AG08395 (cell line): ENCODE results near the gene GATD1.

Experiments
- DNase-seq: peaks from one replicate; pipeline ENCODE4 v3.0.0; 2012; ENCODE audit warnings: mixed read lengths, low spot score

GATD1 gene

GRCh38 chr11:778976-779954 lies 2.0 kb upstream of the GATD1 start:
- no peak for DNase-seq

DNA sequence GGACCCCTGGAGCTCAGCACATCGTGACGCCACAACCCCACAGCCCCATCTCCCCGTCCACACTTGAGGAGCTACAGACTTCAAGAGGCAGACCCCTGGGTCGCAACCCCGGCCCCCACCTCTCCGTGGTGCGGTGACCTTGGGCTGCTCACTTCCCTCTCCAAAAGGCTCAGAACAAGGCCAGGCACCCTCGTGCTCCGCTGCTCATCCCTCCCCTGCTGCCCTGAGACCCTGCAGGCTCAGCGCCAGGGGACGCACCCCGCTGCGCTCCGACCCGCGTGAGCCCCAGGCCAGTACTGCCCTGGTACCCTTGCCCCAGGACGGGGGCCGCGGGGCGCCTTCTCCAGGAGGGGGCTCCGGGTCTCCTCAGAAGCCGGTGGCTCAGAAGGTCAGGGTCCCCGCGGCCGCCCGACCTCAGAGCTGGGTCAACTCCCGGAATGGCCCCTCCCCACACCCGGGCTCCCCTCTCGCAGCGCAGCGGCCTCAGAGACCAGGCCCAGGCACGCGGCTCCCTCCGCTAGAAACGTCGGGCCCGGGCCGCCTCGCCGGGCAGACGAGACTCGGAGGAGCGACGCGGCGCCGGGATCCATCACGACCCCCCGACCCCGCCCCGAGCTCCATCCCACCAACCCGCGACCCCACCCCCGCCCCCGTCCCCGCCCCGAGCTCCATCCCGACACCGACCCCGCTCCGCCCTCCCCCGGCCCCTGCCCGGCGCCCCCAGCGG lies 563 bp downstream of the GATD1 start:
- peak; percentile 30 for DNase-seq

DNA sequence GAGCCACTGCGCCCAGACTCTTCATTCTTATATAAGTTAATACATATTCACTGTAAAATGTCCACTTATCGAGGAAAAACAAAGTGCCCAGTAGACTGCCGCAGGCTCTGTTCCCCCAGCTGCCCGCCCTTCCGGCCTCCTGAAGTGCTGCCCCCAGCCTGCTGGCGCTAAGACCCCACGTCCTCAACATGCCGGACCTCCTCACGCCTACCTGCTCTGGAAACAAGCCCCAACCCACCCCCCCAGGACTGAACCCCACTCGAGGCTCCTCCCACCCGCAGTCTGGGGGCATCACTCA lies 1.1 kb downstream of the GATD1 start:
- DNase-seq, result no peak

DNA sequence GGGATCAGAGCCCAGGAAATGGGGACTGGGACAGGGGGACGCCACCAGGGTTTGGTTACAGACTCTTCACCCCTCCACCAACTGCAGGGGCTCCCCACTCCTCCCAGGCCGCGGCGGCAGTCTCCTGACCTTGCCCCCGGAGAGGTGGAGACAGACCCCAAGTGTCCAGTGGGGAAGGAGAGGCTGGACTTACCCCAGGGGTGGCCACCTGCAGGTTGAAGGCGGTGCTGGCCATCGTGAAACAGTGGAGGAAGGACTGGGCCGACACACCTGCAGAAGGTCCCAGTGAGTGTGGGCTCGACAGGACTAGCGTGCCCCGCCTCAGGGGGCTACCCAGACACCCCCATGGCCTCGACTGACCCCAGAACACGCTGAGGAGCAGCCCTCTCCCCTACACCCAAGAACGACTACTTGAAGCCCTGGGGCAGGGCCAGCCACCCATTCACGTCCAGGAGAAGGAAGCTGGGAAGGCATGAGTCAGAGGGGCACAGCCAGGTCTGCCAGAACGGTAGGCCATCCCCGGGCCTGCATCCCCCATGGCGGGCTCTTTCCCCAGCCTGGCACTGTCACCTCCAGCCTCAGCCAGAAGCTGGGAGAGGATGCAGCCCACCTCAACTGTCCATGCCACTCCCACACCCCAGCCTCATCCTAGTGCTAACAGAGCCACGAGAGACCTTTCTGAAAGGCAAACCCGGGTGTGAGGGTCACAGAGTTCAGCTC lies 2.3 kb downstream of the GATD1 start:
- peak; percentile 26 for DNase-seq

GRCh38 chr11:773830-774229 lies 3.5 kb downstream of the GATD1 start:
- no peak for DNase-seq

DNA sequence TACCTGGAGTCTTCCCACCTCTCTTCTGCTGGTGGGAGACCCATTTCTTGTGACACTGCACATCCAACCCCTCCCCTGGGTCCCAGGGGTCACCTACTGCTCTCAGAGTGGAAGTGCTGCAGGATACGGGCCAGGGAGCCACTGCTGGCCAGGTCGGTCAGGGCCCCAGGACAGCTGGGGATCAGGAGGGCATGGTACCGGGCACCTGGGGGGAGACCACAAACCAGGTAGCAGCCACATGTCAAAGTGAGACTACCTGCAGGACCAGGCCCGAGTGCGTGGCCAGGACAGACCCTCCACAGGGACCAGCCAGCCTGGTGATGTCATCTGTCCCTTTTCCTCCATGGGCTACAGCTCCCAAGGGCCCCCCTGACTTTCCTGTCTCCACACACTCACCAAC lies 3.9 kb downstream of the GATD1 start:
- no peak for DNase-seq

DNA sequence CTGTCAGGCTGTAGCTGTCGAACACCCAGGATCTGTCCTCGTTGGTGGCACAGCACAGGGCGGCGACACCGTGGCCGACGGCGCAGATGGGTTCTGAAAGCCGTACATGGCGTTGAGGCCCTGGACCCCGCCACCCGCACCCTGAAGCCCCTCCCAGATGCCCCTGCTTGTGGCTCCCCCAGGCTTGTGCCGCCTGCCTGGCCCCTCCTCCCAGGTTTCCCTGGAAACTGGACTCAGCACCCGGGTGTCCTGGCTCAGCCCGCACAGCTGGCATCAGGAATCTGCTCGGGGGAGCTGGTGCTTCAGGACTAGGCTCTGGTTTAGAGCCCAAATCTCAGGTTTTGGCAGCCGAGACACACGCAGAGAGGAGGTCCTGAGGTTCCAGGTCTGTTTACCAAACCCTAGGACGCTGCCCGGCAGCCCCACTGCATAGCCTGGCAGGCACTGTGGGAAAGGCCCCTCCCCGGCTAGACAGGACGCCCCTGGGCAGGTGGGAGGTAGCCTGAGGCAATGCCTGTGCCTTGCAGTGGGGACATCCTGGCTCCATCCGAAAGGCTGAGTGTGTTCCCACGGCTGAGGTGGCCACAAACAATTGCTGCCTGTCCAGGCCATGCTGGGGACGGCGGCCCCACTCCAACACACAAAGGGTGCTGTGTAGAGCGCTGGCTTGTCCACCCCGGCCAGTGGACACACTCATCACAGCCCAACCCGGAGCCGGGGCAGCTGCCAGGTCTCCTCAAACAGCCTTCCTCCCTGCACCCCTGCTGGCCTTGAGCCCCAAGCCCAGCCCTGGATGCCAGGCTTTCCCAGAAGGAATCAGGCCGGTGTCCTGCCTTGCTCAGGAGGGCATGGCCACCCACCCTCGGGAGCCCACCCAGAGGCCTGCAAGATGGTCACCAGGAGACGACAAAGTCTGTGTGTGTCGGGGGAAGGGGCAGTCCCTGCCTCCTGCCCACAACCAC lies 4.6 kb downstream of the GATD1 start:
- DNase-seq, result no peak

DNA sequence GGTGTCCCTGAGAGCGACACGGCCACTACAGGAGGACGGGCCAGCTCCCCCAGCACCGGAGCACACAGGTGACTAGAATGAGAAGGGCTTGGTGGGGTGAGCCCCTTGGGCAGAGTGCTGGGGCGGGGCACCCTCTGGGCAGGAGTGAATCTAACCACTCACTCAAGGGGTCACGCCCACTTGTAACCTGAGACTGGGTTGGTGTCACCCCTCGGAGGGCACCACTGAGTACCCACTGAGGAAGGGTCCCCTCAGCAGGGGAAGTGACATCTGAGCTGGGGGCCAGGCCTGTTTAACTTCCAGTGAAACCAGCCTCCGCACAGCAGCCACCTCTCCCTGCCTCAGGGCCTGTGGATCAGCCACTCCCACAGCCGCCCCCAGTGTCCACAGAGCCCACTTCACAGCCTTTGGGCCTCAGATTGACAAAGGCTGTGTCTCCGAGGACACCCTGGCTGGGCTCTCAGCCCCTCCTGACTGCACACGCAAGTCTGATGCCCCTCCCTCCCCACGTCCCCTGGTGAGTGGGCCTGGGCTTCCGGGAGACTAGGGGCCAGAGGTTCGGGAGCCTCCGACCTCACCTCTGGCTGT lies 5.6 kb downstream of the GATD1 start:
- DNase-seq, result no peak

DNA sequence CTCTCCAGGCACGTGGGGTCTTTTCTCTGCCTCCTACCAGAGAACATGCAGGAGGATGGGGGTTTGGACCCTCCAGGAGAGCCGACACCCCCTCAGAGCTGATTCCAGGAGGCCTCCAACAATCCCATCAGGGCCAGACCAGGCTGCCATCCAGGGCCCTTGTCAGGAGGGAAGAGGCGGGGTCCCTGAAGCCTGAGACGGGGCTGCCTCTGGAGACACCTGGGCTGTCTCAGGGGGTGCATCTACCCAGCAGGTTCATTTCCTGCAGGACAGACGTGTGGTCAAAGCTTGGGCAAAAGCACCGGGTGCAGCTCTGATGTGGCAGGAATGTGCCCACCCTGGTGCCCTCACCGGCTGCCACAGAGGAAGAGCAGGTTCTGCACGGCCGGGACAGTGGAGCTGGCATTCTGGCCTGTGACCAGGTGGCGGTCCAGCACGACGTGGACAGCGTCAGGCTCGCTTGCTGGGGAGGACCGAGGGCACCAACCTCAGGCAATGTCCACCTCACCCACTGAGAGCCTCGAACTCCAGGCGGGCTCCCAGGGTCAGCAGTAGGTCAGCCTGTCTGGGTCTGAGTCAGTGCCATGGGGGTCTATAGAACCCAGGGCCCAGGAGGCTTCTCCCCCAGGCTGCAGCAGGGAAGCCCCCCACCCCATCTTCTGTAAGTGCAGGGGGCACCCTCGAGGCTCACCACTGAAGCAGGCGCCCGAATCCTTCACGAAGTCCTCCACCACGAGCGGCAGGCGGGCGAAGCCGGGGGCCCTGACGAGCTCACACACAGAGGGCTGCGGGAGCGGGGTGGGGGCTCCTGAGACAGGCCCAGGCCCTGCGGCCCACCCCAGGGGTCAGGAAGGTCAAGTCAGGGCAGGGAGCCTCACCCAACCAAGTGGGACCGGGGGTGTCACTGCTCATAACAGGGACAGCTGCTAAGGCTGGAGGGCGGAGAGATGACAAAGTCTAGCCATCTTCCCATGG lies 6.4 kb downstream of the GATD1 start:
- DNase-seq, result no peak

DNA sequence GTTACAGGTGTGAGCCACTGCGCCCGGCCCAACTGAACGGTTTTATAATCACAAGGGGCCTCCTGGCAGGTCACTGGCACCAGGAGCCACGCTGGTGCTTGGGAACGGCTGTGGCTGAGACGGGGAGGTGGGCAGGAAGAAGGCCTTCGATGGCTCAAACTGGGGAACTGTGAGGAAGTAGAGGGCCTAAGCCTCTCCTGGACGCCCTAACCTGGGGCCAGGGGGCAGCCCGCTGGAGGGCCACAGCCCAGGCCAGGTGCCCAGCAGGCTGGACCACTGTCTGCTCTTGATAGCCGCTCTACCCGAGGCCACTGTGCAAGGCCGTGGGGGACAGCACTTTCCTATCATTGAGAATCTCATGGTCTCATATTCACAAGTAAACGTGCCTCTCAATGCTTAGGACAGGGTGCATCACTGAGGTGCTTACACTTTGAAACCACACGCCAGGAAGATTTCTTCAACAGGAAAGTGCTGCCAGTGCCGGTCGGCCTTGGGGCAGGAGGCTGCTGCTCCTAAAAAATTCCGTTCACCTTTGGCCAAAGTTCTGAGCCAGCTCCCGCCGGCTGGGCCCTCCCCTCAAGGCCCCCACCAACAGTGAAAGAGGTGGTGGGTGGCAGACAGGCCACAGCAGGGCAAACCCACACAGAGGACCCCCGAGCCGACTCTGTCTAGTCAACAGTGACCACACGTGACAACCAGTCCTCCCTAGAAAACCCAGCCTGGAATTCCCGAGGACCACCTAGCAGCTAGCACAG lies 7.2 kb downstream of the GATD1 start:
- DNase-seq, result no peak

GRCh38 chr11:767238-767637 lies 10.0 kb downstream of the GATD1 start:
- no peak for DNase-seq

GRCh38 chr11:766936-767210 lies 10.4 kb downstream of the GATD1 start:
- no peak for DNase-seq

GRCh38 chr11:766106-766935 lies 11.0 kb downstream of the GATD1 start:
- DNase-seq, result no peak

DNA sequence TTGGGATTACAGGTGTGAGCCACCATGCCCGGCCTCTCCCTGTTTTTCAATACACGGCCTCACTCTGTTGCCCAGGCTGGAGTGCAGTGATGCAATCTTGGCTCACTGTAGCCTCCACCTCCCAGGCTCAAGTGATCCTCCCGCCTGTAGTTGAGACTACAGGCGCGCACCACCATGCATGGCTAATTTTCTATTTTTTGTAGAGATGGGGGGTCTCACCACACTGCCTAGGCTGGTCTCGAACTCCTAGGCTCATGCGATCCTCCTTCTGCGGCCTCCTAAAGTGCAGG lies 11.5 kb downstream of the GATD1 start:
- no peak for DNase-seq

GRCh38 chr11:765025-765801 lies 12.1 kb downstream of the GATD1 start:
- peak; percentile 67 for DNase-seq

DNA sequence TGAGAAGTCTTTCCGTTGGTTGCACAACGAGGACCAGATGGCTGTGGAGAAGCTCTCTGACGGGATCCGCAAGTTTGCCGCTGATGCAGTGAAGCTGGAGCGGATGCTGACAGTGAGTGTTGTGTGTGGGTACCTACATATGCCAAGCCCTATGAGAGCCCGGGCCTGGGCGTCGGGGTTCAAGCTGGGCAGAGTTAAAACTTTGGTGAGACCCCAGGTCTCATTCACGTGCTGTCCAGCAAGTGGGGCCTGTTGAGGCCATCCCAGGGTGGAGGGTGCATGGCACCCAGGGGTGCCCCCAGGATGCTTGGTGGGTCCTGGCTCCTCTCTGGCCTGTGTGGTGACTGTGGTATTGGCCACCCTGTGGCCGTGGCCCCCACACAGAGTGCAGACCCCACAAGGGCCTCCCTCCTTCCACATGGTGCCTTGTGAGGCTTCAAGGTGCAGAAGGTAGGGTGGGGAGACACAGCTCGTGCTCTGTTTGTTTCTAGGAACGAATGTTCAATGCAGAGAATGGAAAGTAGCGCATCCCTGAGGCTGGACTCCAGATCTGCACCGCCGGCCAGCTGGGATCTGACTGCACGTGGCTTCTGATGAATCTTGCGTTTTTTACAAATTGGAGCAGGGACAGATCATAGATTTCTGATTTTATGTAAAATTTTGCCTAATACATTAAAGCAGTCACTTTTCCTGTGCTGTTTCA lies 12.8 kb downstream of the GATD1 start:
- DNase-seq, result no peak

- no peak for DNase-seq
Measured at GRCh38 chr11:763549-764321, 13.6 kb downstream of the GATD1 start.
